HCT116 (cell line): Measurements from ENCODE around the gene SPIN2A. TPM values are rescaled to one million over a fixed set of nuclear protein-coding genes. Genes with fewer than 3 reads are reported as not detected.

Source experiments
- total RNA-seq: library from RNA; stranded (reverse); gene quantifications from one replicate; pipeline ENCODE4 v1.2.1, GENCODE V29; 2021; ENCODE audit not compliant: unreplicated experiment

The SPIN2A gene
- total RNA-seq, 1 experiment from 2014 or later, result 0.54 TPM

Other genes with a start within 250 kb of the SPIN2A start
- 13.8 TPM for gene SPIN3, start 141.9 kb downstream of the SPIN2A start, total RNA-seq
- 9.3 TPM for gene SPIN2B, start 15.8 kb downstream of the SPIN2A start, total RNA-seq
- 6.1 TPM for gene FAAH2, start 149.3 kb upstream of the SPIN2A start, total RNA-seq